K562 (cell line): ENCODE measurements around the gene KLK11. TPM values are rescaled to one million over a fixed set of nuclear protein-coding genes. Genes with fewer than 3 reads are reported as not detected.

Experiments used
- ATAC-seq: fragments of 200-7000 bp; cut with Tn5 transposase; 3 replicates; pipeline ENCODE4 v1.9.1; 2020; ENCODE audit warnings: moderate library complexity
- BruUV-seq: library from RNA; stranded (reverse); fragments of 400-500 nt; replicated peaks from 2 replicates; lab custom pipeline; 2021; lab: Mats Ljungman, UMichigan
- CTCF ChIA-PET: fragments of 300-600 bp; formaldehyde crosslinking; extraction: SDS; loops from one replicate; lab custom pipeline; 2021; ENCODE audit warnings: low intra/inter-chr PET ratio; lab: Yijun Ruan, JAX
- POLR2A ChIA-PET: fragments of 300-600, 350-650 bp; sonication (Branson Sonifier 250); formaldehyde crosslinking; extraction: SDS; loops from one replicate; lab custom pipeline; 2021; ENCODE audit warnings: antibody characterized with exemption, inconsistent platforms; lab: Yijun Ruan, JAX
- DNase-seq, 4 experiments: peaks; one replicate each; pipeline versions ENCODE4 v3.0.0 to v3.0.0-alpha.2; 2011 to 2018; ENCODE audit warnings: low spot score in 3 of 4, mixed read lengths in 3 of 4; ENCODE audit errors: extremely low read depth in 1 of 4
- FAIRE-seq: peaks from 2 replicates; lab custom pipeline; 2011; peaks lifted over from hg19 to GRCh38; lab: Jason Lieb, UNC
- H2AFZ ChIP-seq: 2 replicates; pipeline ENCODE4 v1.6.0; 2011; ENCODE audit warnings: low read depth, low read length, control low read depth, inconsistent platforms
- H3K27ac ChIP-seq: fragments of 200-600 bp; 3 replicates; pipeline ENCODE4 v1.8.0; 2011; ENCODE audit warnings: low read depth, mild to moderate bottlenecking, control low read depth, inconsistent platforms, low read length, moderate library complexity, mixed read lengths; ENCODE audit errors: extremely low read depth
- H3K27me3 ChIP-seq, 2 experiments: fragments of 300-600 bp in 1 of 2; 2 replicates in 1 of 2; 3 replicates in 1 of 2; pipeline versions ENCODE4 v1.6.0 to v1.8.0; 2011; ENCODE audit warnings: inconsistent platforms in 2 of 2, low read length in 2 of 2, mild to moderate bottlenecking in 1 of 2, mixed read lengths in 1 of 2, moderate library complexity in 1 of 2; ENCODE audit not compliant: control insufficient read depth in 2 of 2, insufficient read depth in 2 of 2
- H3K36me3 ChIP-seq: fragments of 300-600 bp; 3 replicates; pipeline ENCODE4 v1.8.0; 2011; ENCODE audit warnings: mild to moderate bottlenecking, low read length, inconsistent platforms; ENCODE audit not compliant: control insufficient read depth, insufficient read depth
- H3K4me1 ChIP-seq, 2 experiments: fragments of 200-600 bp in 1 of 2; replicated peaks in 1 of 2; 2 replicates in 1 of 2; 3 replicates in 1 of 2; pipeline versions ENCODE4 v1.5.1 to v1.8.0; 2011; ENCODE audit warnings: inconsistent platforms in 2 of 2, low read length in 2 of 2, mild to moderate bottlenecking in 1 of 2, mixed read lengths in 1 of 2, moderate library complexity in 1 of 2; ENCODE audit not compliant: control insufficient read depth in 2 of 2, insufficient read depth in 2 of 2
- H3K4me2 ChIP-seq: 2 replicates; pipeline ENCODE4 v1.6.1; 2011; ENCODE audit warnings: low read length, control low read depth, inconsistent platforms, mixed read lengths; ENCODE audit not compliant: insufficient read depth
- H3K4me3 ChIP-seq: fragments of 200-600 bp; sonication (generic), shearing (Covaris generic); 2 replicates; pipeline ENCODE4 v1.5.1; 2016; ENCODE audit warnings: control low read depth, inconsistent platforms
- H3K79me2 ChIP-seq: fragments of 200-600 bp; 3 replicates; pipeline ENCODE4 v1.8.0; 2011; ENCODE audit warnings: low read length, inconsistent platforms; ENCODE audit not compliant: control insufficient read depth, insufficient read depth
- H3K9ac ChIP-seq, 2 experiments: 2 replicates each; pipeline versions ENCODE4 v1.6.0 to v1.6.1; 2011; ENCODE audit warnings: low read depth in 2 of 2, low read length in 2 of 2, control low read depth in 1 of 2, inconsistent platforms in 1 of 2, mild to moderate bottlenecking in 1 of 2, mixed read lengths in 1 of 2; ENCODE audit not compliant: insufficient read depth in 1 of 2
- H3K9me1 ChIP-seq: one replicate; pipeline ENCODE4 v1.6.0; 2011; ENCODE audit warnings: inconsistent platforms, mild to moderate bottlenecking, low read length, moderate library complexity; ENCODE audit not compliant: control insufficient read depth, insufficient read depth
- H3K9me3 ChIP-seq: replicated peaks from 2 replicates; pipeline ENCODE4 v1.5.1; 2011; ENCODE audit warnings: low read depth, low read length, inconsistent platforms; ENCODE audit not compliant: control insufficient read depth, insufficient read depth
- H4K20me1 ChIP-seq: replicated peaks from 2 replicates; pipeline ENCODE4 v1.6.1; 2011; ENCODE audit warnings: low read length, inconsistent platforms, mixed read lengths; ENCODE audit not compliant: control insufficient read depth, insufficient read depth
- NR4A1 ChIP-seq, 2 experiments: fragments of 250-450 bp in 1 of 2; fragments of 450-650 bp in 1 of 2; sonication (Bioruptor Pico) in 1 of 2; IDR thresholded peaks; 2 replicates each; pipeline versions ENCODE4 v1.4.0 to v1.6.1; 2016 to 2020; ENCODE audit warnings: mild to moderate bottlenecking in 2 of 2, missing compliant biosample characterization in 1 of 2, missing genetic modification characterization in 1 of 2, moderate library complexity in 1 of 2
- PTTG1 ChIP-seq: fragments of 450-650 bp; IDR thresholded peaks from 2 replicates; pipeline ENCODE4 v1.6.1; 2016; ENCODE audit warnings: low read depth, mild to moderate bottlenecking, missing genetic modification characterization, missing compliant biosample characterization
- RFX7 ChIP-seq: fragments of 250-450 bp; sonication (Bioruptor Pico); IDR thresholded peaks from 2 replicates; pipeline ENCODE4 v1.5.1; 2021; ENCODE audit warnings: mild to moderate bottlenecking
- RNF2 ChIP-seq: sonication (generic); IDR thresholded peaks from 2 replicates; pipeline ENCODE4 v1.6.1; 2016
- WGBS: fragments of 100-300 bp; shearing (Covaris generic); methylation state at CpG from one replicate; pipeline ENCODE4 v1.1.6; 2016; ENCODE audit warnings: low coverage, mixed read lengths; ENCODE audit not compliant: insufficient coverage; ENCODE audit errors: missing lambda C conversion rate; 5-methylcytosine and 5-hydroxymethylcytosine counted together
- in situ Hi-C: fragments of 300-500 bp; cut with MboI; formaldehyde crosslinking; loops from 4 replicates; pipeline ENCODE4 v1.15.0; 2018; ENCODE audit warnings: inconsistent platforms, mixed read lengths
- intact Hi-C: fragments of 100-400 bp; cut with micrococcal nuclease; formaldehyde crosslinking; loops from 2 replicates; pipeline ENCODE4 v1.14.2; 2022
- polyA plus RNA-seq, 8 experiments: library from polyadenylated mRNA; depleted of rRNA in 4 of 8; stranded (reverse) in 5 of 8; unstranded in 3 of 8; fragments of >200 nt; fragmentation: Nextera tagmentation in 2 of 8; fragmentation: Illumina TruSeq in 1 of 8; extraction: Ambion mirVana in 2 of 8; extraction: Trizol in 1 of 8; gene quantifications; 2 replicates each; pipeline versions ENCODE4 v1.2.1 to v1.2.3, GENCODE V29; 2011 to 2014; ENCODE audit warnings: inconsistent platforms in 1 of 8, missing spikeins in 1 of 8
- total RNA-seq, 7 experiments: library from RNA; depleted of rRNA in 6 of 7; stranded (reverse); fragments of >200 nt in 6 of 7; fragmentation: Illumina TruSeq in 2 of 7; extraction: Trizol in 2 of 7; gene quantifications; 2 replicates each; pipeline versions ENCODE4 v1.2.1 to v1.2.3, GENCODE V29; 2011 to 2021; ENCODE audit warnings: low replicate concordance in 1 of 7
- TF ChIP-seq, protein P1 (sequence below): sonication (generic); formaldehyde crosslinking; IDR thresholded peaks from 2 replicates; pipeline ENCODE4 v1.8.0; 2023; ENCODE audit warnings: missing genetic modification reagents, mild to moderate bottlenecking, borderline replicate concordance
- TF ChIP-seq, protein P2 (sequence below): fragments of 150-350 bp; IDR thresholded peaks from 2 replicates; pipeline ENCODE4 v1.6.1; 2014; ENCODE audit warnings: low read depth, mild to moderate bottlenecking, low read length, borderline replicate concordance
- TF ChIP-seq, protein P3 (sequence below), 3 experiments: fragments of 200-800 bp in 1 of 3; sonication (Bioruptor generic) in 1 of 3; sonication (generic) in 1 of 3; formaldehyde crosslinking in 1 of 3; IDR thresholded peaks; 2 replicates each; pipeline versions ENCODE4 v1.6.1 to v1.8.0; 2016 to 2022; ENCODE audit warnings: mild to moderate bottlenecking in 2 of 3, missing compliant biosample characterization in 2 of 3, missing genetic modification characterization in 2 of 3, missing genetic modification reagents in 1 of 3

KLK11 gene
- total and polyA plus RNA-seq, 9 of the 15 experiments (the other 6 are each of a cell fraction or from before 2014, with no cell fraction given): not detected

DNA sequence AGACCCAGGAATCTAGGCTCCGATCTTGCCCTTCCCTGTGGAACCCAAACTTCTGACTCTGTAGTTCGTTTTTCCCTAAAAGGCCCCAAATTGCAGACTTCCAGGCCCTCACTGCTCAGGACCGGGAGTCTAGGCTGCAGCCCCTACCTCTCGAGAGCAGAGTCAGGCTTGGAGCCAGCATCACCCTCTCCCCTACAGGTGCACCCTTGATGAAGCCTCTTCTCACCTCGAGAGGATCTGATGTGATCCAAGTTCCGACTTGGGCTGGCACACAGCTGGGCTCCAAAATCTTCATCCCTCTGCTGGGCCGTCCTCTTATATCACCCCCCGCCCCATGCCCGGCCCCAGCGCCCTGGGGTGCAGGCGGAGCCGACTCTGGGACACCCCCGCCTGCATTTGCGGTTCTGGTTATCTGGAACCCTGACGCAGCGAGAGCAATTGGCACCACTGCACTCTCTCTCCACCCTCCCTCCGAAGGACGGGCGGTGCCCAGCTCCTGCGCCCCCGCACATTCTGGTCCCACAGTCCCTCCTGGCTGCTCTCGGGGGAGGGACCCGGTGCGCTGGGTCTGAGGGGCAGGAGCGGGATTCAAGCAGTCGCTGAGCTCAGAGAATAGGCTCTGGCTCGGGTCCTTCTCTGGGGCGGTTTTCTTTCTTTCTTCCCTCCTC, 42.7 kb downstream of the KLK11 start, which contains the start of gene KLK7:
TSS of gene KLK7 (minus strand) at position 293 of the 668 bp plus-strand sequence. CDS start 1,518 bp downstream, outside the sequence.
- peaks cover 0 to 3% of the 10 kb centered on the region in 2 experiments; a peak in 1 of 5 replicates for H3K4me1 ChIP-seq
- no peak within 1 kb of the TSS; a peak in 1 of 4 replicates for H3K9ac ChIP-seq
- no peak within 1 kb of the TSS for H3K27ac ChIP-seq
- no peaks in the 10 kb centered on the region for H3K79me2 ChIP-seq
- DNase-seq (no peak), ATAC-seq (no peak), FAIRE-seq (no peak)
- H3K36me3 ChIP-seq: no peaks in the 10 kb centered on the region
- H3K27me3 ChIP-seq: peaks cover 9 to 27% of the 10 kb centered on the region in 2 experiments; a peak in 3 of 5 replicates
- POLR2A ChIA-PET: no interaction called here
- CTCF ChIA-PET: no interaction called here
- no peak within 1 kb of the TSS for H3K4me2 ChIP-seq
- no peaks in the 10 kb centered on the region for H3K9me1 ChIP-seq
- WGBS: 3% methylated on average over 22 of the region's 28 CpGs
- in situ Hi-C loops (no loop called here), intact Hi-C loops (no loop called here)
- no TSS peak for BruUV-seq
- TF ChIP-seq, protein P1, sequence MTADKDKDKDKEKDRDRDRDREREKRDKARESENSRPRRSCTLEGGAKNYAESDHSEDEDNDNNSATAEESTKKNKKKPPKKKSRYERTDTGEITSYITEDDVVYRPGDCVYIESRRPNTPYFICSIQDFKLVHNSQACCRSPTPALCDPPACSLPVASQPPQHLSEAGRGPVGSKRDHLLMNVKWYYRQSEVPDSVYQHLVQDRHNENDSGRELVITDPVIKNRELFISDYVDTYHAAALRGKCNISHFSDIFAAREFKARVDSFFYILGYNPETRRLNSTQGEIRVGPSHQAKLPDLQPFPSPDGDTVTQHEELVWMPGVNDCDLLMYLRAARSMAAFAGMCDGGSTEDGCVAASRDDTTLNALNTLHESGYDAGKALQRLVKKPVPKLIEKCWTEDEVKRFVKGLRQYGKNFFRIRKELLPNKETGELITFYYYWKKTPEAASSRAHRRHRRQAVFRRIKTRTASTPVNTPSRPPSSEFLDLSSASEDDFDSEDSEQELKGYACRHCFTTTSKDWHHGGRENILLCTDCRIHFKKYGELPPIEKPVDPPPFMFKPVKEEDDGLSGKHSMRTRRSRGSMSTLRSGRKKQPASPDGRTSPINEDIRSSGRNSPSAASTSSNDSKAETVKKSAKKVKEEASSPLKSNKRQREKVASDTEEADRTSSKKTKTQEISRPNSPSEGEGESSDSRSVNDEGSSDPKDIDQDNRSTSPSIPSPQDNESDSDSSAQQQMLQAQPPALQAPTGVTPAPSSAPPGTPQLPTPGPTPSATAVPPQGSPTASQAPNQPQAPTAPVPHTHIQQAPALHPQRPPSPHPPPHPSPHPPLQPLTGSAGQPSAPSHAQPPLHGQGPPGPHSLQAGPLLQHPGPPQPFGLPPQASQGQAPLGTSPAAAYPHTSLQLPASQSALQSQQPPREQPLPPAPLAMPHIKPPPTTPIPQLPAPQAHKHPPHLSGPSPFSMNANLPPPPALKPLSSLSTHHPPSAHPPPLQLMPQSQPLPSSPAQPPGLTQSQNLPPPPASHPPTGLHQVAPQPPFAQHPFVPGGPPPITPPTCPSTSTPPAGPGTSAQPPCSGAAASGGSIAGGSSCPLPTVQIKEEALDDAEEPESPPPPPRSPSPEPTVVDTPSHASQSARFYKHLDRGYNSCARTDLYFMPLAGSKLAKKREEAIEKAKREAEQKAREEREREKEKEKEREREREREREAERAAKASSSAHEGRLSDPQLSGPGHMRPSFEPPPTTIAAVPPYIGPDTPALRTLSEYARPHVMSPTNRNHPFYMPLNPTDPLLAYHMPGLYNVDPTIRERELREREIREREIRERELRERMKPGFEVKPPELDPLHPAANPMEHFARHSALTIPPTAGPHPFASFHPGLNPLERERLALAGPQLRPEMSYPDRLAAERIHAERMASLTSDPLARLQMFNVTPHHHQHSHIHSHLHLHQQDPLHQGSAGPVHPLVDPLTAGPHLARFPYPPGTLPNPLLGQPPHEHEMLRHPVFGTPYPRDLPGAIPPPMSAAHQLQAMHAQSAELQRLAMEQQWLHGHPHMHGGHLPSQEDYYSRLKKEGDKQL: no peak
- TF ChIP-seq NR4A1 (CRISPR knock-in tag; IDR thresholded peaks at IDR 0.05) (no peak), NR4A1 (tag; IDR thresholded peaks at IDR 0.05) (no peak), PTTG1 (tag) (no peak), RNF2 (no peak), RFX7 (CRISPR knock-in tag) (no peak)
- TF ChIP-seq, protein P2, sequence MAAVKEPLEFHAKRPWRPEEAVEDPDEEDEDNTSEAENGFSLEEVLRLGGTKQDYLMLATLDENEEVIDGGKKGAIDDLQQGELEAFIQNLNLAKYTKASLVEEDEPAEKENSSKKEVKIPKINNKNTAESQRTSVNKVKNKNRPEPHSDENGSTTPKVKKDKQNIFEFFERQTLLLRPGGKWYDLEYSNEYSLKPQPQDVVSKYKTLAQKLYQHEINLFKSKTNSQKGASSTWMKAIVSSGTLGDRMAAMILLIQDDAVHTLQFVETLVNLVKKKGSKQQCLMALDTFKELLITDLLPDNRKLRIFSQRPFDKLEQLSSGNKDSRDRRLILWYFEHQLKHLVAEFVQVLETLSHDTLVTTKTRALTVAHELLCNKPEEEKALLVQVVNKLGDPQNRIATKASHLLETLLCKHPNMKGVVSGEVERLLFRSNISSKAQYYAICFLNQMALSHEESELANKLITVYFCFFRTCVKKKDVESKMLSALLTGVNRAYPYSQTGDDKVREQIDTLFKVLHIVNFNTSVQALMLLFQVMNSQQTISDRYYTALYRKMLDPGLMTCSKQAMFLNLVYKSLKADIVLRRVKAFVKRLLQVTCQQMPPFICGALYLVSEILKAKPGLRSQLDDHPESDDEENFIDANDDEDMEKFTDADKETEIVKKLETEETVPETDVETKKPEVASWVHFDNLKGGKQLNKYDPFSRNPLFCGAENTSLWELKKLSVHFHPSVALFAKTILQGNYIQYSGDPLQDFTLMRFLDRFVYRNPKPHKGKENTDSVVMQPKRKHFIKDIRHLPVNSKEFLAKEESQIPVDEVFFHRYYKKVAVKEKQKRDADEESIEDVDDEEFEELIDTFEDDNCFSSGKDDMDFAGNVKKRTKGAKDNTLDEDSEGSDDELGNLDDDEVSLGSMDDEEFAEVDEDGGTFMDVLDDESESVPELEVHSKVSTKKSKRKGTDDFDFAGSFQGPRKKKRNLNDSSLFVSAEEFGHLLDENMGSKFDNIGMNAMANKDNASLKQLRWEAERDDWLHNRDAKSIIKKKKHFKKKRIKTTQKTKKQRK: no peak
- TF ChIP-seq, protein P3, sequence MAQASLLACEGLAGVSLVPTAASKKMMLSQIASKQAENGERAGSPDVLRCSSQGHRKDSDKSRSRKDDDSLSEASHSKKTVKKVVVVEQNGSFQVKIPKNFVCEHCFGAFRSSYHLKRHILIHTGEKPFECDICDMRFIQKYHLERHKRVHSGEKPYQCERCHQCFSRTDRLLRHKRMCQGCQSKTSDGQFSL (CRISPR knock-in tag; IDR thresholded peaks at IDR 0.05): no peak
- TF ChIP-seq, protein P3 (tag; IDR thresholded peaks at IDR 0.05): no peak
- H3K9me3 ChIP-seq: no peaks in the 10 kb centered on the region
- no peaks in the 10 kb centered on the region for H4K20me1 ChIP-seq
- no peak within 1 kb of the TSS for H2AFZ ChIP-seq
- no peak within 1 kb of the TSS for H3K4me3 ChIP-seq
